Ovary (tissue), 9 donors: ENCODE measurements around the gene SCD5. TPM values are rescaled to one million over a fixed set of nuclear protein-coding genes. Genes with fewer than 3 reads are reported as not detected.

Experiments
- DNase-seq, 5 donors: peaks; one replicate each; pipeline ENCODE4 v3.0.0-alpha.2; 2019 to 2020
- H3K27ac ChIP-seq, 2 donors: fragments of 200-600 bp; one replicate each; pipeline versions ENCODE4 v1.5.1 to v1.8.0; 2019 to 2022
- H3K27me3 ChIP-seq: fragments of 200-600 bp; one replicate; pipeline ENCODE4 v1.8.0; 2022
- H3K36me3 ChIP-seq: fragments of 200-600 bp; sonication (generic); one replicate; pipeline ENCODE4 v1.5.1; 2019
- H3K4me1 ChIP-seq: one replicate; pipeline ENCODE4 v1.8.1; 2013; ENCODE audit warnings: mild to moderate bottlenecking, moderate library complexity; ENCODE audit not compliant: insufficient read depth
- H3K4me3 ChIP-seq: fragments of 200-600 bp; sonication (generic); one replicate; pipeline ENCODE4 v1.5.1; 2017
- H3K9me3 ChIP-seq, 2 donors: fragments of 200-600 bp in 1 of 2; sonication (generic) in 1 of 2; one replicate each; pipeline versions ENCODE4 v1.5.1 to v1.8.1; 2013 to 2019; ENCODE audit warnings: mild to moderate bottlenecking in 1 of 2, moderate library complexity in 1 of 2
- CTCF ChIP-seq, 3 donors: fragments of 450-650 bp in 2 of 3; fragments of 200-600 bp in 1 of 3; IDR thresholded peaks; one replicate each; pipeline versions ENCODE4 v1.5.1 to v1.8.0; 2016 to 2022; ENCODE audit warnings: antibody characterized with exemption in 3 of 3, mild to moderate bottlenecking in 1 of 3
- EP300 ChIP-seq: sonication (generic); formaldehyde crosslinking; IDR thresholded peaks from one replicate; pipeline ENCODE4 v1.6.1; 2017; ENCODE audit warnings: antibody characterized with exemption
- POLR2A ChIP-seq: fragments of 450-650 bp; IDR thresholded peaks from one replicate; pipeline ENCODE4 v1.6.1; 2017; ENCODE audit warnings: antibody characterized with exemption, mild to moderate bottlenecking, moderate library complexity
- WGBS, 3 donors: extraction: QIAGEN DNeasy Blood & Tissue Kit in 1 of 3; methylation state at CpG; one replicate each; pipeline versions ENCODE4 v1.1.5 to v1.1.7; 2013 to 2017; 5-methylcytosine and 5-hydroxymethylcytosine counted together
- intact Hi-C, 4 donors: fragments of 100-400 bp; cut with DNase I; formaldehyde crosslinking; loops; one replicate each; pipeline versions ENCODE4 v1.11.0 to v1.15.1; 2022 to 2023
- polyA plus RNA-seq, 2 donors: library from polyadenylated mRNA; stranded (reverse); fragments of 200-250 nt in 1 of 2; fragments of 350-450 nt in 1 of 2; fragmentation: Illumina TruSeq in 1 of 2; extraction: RNeasy Lipid Tissue Mini Kit (QIAGEN cat#74804) in 1 of 2; gene quantifications; one replicate each; pipeline ENCODE4 v1.2.3, GENCODE V29; 2013 to 2014
- total RNA-seq, 7 donors: library from RNA; depleted of rRNA in 2 of 7; stranded (reverse); fragments of >200 nt in 2 of 7; fragmentation: NEBNext Ultra II Directional in 3 of 7; extraction: Animal tissue kit (Norgen Biotek cat#: 25700) in 3 of 7; gene quantifications; one replicate each; pipeline versions ENCODE4 v1.1.0 to v1.2.4, GENCODE V29; 2016 to 2023
- donor health status: DM: no; HTN: no; CAD: no; lungs with moderate emphysema.
- donor health status: DM: no; HTN: no; CAD: no.
- donor health status: Bipolar disorder and iron deficiency.
- donor health status: DM: yes; HTN: yes; CAD: no.
- donor health status: DM: no; HTN: no; CAD: no.
- donor health status: DM: yes; HTN: yes; CAD: no.

Gene SCD5
- total and polyA plus RNA-seq, 9 donors, result 96.3 to 203 (median 119) TPM

GRCh38 chr4:82639971-82640370 is 158.6 kb downstream of the SCD5 start:
- 15 to 40% (median 28%) methylated on average over 8 of the region's 8 CpGs for whole genome bisulfite sequencing, 3 donors
- intact Hi-C loops, result no loop called here
- TF ChIP-seq EP300 (no peak), POLR2A (no peak), CTCF (IDR thresholded peaks at IDR 0.05) (no peak)
- H3K27ac ChIP-seq, result peak overlapping the region; percentile 4 to 8
- no peaks in the 10 kb centered on the region for H3K36me3 ChIP-seq
- H3K27me3 ChIP-seq, result no peaks in the 10 kb centered on the region
- H3K4me3 ChIP-seq, result no peak overlapping the region
- peaks cover 10% of the 10 kb centered on the region for H3K4me1 ChIP-seq
- peak; percentile 50 to 60 (median 52) for DNase-seq
- no peaks in the 10 kb centered on the region for H3K9me3 ChIP-seq

- intact Hi-C loops, result no loop called here
- H3K9me3 ChIP-seq, result no peaks in the 10 kb centered on the region
- H3K36me3 ChIP-seq, result no peaks in the 10 kb centered on the region
- H3K27ac ChIP-seq, result no peak overlapping the region
- peaks cover 10% of the 10 kb centered on the region for H3K4me1 ChIP-seq
- H3K4me3 ChIP-seq, result no peak overlapping the region
- WGBS, 3 donors, result 86 to 91% (median 89%) methylated on average over 2 of the region's 2 CpGs
- TF ChIP-seq POLR2A, result no peak
- no peak for TF ChIP-seq CTCF (IDR thresholded peaks at IDR 0.05)
- no peak for TF ChIP-seq EP300
- no peaks in the 10 kb centered on the region for H3K27me3 ChIP-seq
- no peak for DNase-seq
These were observed 160.1 kb downstream of the SCD5 start for GRCh38 chr4:82638479-82638878.

- Histone ChIP-seq H3K27me3 (no peaks in the 10 kb centered on the region), H3K36me3 (no peaks in the 10 kb centered on the region), H3K27ac (no peak overlapping the region), H3K4me1 (peaks cover under 1% of the 10 kb centered on the region), H3K9me3 (no peaks in the 10 kb centered on the region), H3K4me3 (no peak overlapping the region)
- 53 to 73% (median 68%) methylated on average over 1 of the region's 1 CpG for WGBS, 3 donors
- intact Hi-C loops, result no loop called here
- DNase-seq, result no peak
- no peak for TF ChIP-seq POLR2A
- TF ChIP-seq CTCF (IDR thresholded peaks at IDR 0.05), result no peak
- no peak for TF ChIP-seq EP300
These were observed 168.5 kb downstream of the SCD5 start for GRCh38 chr4:82630079-82630478.

GRCh38 chr4:82629238-82630000 is 169.2 kb downstream of the SCD5 start:
- TF ChIP-seq POLR2A (no peak), CTCF (IDR thresholded peaks at IDR 0.05) (no peak), EP300 (no peak)
- 66 to 84% (median 82%) methylated on average over 2 of the region's 2 CpGs for whole genome bisulfite sequencing, 3 donors
- no peak overlapping the region for H3K4me3 ChIP-seq
- H3K4me1 ChIP-seq, result peaks cover 2% of the 10 kb centered on the region
- no peaks in the 10 kb centered on the region for H3K9me3 ChIP-seq
- intact Hi-C loops, result no loop called here
- DNase-seq, result no peak
- no peaks in the 10 kb centered on the region for H3K36me3 ChIP-seq
- no peaks in the 10 kb centered on the region for H3K27me3 ChIP-seq
- no peak overlapping the region for H3K27ac ChIP-seq
